ENCODE data around the gene LHFPL2.

The LHFPL2 gene

DNA sequence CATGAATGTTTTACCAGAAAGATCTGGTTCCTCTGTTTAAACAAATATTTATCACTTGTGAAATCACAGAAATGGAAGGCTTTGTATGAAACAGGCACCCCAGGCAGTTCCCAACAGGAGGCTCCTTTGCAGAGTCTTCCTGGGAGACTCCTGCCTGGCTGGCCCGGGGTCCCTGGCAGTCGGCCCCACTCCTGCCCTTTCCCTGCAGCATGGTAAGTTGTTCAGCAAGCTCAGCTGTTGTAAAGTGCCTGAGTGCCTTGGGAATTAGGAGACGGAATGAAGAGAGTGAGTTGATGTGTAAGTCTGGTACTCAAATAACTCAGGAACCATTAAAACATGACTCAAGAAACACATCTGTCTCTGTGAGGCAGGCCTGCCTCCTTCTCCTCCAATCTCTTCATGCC, 17.5 kb upstream of the LHFPL2 start:
- no peak for DNase-seq (ENCODE audit: low read depth)

DNA sequence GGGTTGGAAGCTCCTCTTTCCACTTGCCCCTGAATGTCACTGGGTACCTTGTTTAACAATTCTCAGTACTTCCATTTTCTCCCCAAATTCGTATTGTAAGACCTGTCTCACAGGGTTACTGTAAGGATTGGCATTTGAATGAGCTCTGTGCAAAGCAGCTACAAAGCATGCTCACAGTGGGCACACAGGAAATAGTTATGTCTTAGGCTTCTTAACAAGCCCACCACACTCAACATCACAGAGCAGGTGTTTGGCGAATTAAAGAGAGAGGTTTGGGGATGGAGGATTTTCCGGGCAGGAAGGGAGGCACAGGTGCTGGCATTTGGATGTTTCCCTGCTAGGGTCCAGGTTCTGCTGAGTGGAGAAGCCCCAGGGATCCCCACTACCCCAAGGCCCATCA, 17.0 kb upstream of the LHFPL2 start:
- no peak for DNase-seq (ENCODE audit: low read depth)

GRCh38 chr5:78662323-78662722, 13.8 kb upstream of the LHFPL2 start:
- DNase-seq (ENCODE audit: low read depth): no peak

- DNase-seq (ENCODE audit: low read depth): no peak
Measured at GRCh38 chr5:78661691-78662090, 13.1 kb upstream of the LHFPL2 start.

DNA sequence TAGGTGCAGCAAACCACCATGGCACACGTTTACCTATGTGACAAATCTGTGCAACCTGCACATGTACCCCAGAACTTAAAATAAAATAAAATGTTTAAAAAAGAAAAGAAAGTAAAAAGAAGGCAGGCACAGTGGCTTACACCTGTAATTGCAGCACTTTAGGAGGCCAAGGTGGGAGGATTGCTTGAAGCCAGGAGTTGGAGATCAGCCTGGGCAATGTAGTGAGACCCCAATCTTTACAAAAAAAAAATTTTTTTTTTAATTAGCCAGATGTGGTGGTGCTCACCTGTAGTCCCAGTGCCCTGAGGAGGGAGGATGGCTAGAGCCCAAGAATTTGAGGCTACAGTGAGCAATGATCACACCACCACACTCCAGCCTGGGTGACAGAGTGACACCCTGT, 12.5 kb upstream of the LHFPL2 start:
- no peak for DNase-seq (ENCODE audit: low read depth)

DNA sequence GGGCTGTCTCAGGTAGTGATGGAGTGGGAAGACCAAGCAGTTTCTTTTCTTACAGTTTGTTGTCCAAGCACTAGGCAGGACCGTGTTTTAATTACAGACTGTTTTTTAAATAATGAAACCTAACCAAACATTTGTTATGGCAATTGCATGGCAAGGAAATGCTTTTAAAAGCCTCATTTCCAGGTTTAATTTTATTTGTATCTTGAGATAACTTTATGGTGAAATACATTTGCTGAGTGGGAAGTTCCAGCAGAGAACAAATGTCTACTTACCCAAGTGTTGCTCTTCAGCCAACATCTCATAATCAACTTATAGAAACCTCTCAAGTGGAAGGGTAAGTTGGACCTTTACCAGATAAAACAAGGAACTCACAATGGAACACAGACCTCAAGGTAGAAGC, 11.8 kb upstream of the LHFPL2 start:
- no peak for DNase-seq (ENCODE audit: low read depth)

- no peak for DNase-seq (ENCODE audit: low read depth)
Measured at GRCh38 chr5:78659714-78660113, 11.1 kb upstream of the LHFPL2 start.

DNA sequence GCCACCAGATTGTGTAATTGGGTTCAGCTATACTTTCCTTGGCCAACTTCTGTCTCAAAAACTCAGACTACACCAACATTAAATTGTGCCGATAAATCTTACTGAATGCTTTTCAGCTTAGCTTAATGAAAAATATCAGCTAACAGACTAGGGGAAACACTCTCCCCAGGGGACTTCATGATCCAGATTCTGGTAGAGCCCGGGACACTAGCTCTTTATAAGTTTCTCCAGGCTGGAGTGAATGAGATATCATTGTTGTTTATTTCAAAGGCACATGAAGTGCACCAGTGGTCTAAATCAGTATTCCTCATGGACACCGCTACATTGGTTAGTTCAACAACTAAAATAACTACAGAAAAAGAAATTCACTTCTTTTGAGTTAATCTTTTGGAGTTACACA, 10.5 kb upstream of the LHFPL2 start:
- no peak for DNase-seq (ENCODE audit: low read depth)

DNA sequence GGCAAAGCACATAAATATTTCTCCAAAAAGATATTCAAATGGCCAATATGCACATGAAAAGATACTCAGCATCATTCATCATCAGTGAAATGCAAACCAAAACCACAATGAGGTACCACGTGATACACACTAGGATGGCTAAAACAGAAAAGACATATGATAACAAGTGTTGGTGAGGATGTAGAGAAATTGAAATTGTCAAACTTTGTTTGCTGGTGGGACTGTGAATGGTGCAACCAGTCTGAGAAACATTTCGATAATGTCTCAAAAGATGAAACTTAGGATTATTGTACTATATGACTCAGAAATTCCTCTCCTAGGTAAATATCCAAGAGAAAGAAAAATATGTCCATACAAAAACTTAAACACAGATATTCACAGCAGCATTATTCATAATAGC, 8.6 kb upstream of the LHFPL2 start:
- DNase-seq (ENCODE audit: low read depth): no peak

DNA sequence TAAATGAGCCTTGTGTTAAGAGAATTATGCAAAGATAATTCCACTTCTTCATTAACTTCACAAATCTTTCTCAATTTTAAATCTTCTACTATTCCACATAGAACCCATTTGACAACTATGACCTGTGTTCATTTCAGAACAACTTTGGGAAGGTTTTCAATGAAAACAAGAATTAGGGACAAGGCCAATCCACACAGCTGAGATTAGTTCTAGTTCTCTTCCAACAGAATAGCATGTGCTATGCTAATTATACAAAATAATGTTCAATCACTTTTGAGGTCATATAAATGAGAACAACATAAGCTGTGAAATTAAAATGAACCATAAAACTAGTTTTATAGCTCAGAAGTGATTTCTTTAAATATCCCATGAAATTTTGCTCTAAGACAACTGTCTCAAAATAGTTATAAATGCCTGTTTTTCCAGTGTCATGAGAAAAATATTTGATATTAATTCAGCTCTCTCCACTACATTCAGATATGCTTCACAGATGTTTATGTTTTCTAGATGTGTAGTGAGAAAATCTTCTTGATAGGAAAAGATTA, 7.2 kb upstream of the LHFPL2 start:
- DNase-seq (ENCODE audit: low read depth): no peak

- no peak for DNase-seq (ENCODE audit: low read depth)
Measured at GRCh38 chr5:78654386-78654785, 5.8 kb upstream of the LHFPL2 start.

- no peak for DNase-seq (ENCODE audit: low read depth)
Measured at GRCh38 chr5:78653681-78654366, 5.3 kb upstream of the LHFPL2 start.

- DNase-seq (ENCODE audit: low read depth): no peak
Measured at GRCh38 chr5:78653031-78653430, 4.5 kb upstream of the LHFPL2 start.

DNA sequence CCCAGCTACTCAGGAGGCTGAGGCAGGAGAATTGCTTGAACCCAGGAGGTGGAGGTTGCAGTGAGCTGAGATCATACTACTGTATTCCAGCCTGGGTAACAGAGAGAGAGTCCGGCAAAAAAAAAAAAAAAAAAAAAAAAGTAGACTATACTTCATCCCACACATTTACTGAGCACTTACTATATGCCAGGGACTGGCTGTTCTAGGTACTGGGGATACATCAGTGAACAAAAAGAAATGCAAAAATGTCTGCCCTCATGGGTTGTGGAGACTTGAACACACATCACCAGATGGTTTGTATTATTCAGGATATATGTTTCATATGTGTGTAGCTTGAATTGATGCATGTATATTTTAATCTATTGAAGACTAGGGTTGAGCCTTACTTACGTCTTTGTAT, 2.9 kb upstream of the LHFPL2 start:
- no peak for DNase-seq (ENCODE audit: low read depth)

DNA sequence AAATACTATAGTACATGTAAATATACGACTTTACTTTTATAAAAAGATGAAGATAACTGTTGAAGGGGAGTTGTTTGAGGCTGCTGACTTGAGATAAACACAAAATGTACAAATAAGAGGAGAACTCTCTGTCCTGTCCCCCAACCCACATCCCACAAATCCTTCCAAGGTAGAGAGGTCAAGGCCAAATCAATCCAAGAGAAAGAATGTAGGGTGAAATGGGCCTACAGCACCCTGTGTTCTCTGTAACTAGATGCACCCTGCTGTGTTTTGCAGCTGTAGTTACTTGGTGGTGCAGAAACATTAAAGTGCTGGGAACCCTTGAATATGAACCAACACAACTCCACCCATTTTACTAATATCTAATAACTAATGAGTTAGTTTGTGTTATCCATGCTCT, 2.0 kb upstream of the LHFPL2 start:
- DNase-seq (ENCODE audit: low read depth): no peak

GRCh38 chr5:78649861-78650496, 1.4 kb upstream of the LHFPL2 start:
- no peak for DNase-seq (ENCODE audit: low read depth)

- DNase-seq (ENCODE audit: low read depth): no peak
Measured at GRCh38 chr5:78649211-78649695, 681 bp upstream of the LHFPL2 start.

- no peak for DNase-seq (ENCODE audit: low read depth)
Measured at GRCh38 chr5:78647838-78648358, 674 bp downstream of the LHFPL2 start.

GRCh38 chr5:78647351-78647818, 1.2 kb downstream of the LHFPL2 start:
- DNase-seq (ENCODE audit: low read depth): no peak

GRCh38 chr5:78644741-78645300, 3.8 kb downstream of the LHFPL2 start:
- DNase-seq (ENCODE audit: low read depth): no peak

DNA sequence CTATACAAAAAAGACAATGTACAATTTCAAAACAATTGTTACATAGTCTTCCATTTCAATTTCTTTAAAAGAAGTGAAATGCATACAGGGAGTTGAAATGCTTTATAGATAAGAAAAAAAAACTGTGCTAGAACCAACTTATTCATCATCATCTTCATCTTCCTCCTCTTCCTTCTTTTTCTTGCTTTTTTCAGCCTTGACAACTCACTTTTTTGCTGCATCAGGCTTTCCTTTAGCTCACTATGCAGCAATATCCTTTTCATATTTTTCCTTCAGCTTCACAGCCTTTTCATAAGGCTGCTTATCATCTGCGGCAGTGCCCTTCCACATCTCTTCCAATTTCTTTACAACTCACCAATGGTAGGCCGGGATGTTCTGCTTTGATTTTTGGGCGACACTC, 4.4 kb downstream of the LHFPL2 start:
- DNase-seq (ENCODE audit: low read depth): no peak

GRCh38 chr5:78642701-78643100, 5.9 kb downstream of the LHFPL2 start:
- no peak for DNase-seq (ENCODE audit: low read depth)

Measured in stimulated activated CD8-positive, alpha-beta memory T cell treated with anti-CD3 and anti-CD28 coated beads, Interleukin-12 subunit alpha, Interleukin-12 subunit beta, amount 100 ng/mL, for 4 hours (primary cell).